ENCODE results near the gene L1TD1. TPM values are rescaled to one million over a fixed set of nuclear protein-coding genes. Genes with fewer than 3 reads are reported as not detected.
"Not testable (repeated sequence)": the region's sequence is repeated elsewhere in the genome, so short reads cannot be mapped to it uniquely, and the experiment has no call there.

The L1TD1 gene
- total RNA-seq, 8 experiments from 2014 or later, result 0.05 to 6.9 (median 2.4) TPM; not detected in 1

DNA sequence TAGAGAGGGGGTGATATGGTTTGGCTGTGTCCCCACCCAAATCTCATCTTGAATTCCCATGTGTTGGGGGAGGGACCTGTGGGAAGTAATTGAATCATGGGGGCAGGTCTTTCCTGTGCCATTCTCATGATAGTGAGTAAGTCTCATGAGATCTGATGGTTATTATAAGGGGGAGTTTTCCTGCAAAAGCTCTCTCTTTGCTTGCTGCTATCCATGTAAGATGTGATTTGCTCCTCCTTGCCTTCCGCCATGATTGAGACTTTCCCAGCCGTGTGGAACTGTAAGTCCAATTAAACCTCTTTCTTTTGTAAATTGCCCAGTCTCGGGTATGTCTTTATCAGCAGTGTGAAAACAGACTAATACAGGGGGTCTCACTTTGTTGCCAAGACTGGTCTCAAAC, 49.7 kb downstream of the L1TD1 start:
- in situ Hi-C loops (cut with MboI; ENCODE audit: low pct_unique_long_range_greater_than_20kb in 2 of 9, low sequenced_read_pairs in 9 of 9, unreplicated experiment in 9 of 9); ATAC-seq (replicated peaks in 6 of 8); H3K4me1 ChIP-seq (replicated peaks in 1 of 2); H3K27ac ChIP-seq; H3K4me3 ChIP-seq: not testable (repeated sequence)
- WGBS, 10 experiments, result 0 to 100% (median 85%) methylated on average over 1 to 3 of the region's 3 CpGs; no CpG with 5 or more reads in 3 of the 10 experiments

DNA sequence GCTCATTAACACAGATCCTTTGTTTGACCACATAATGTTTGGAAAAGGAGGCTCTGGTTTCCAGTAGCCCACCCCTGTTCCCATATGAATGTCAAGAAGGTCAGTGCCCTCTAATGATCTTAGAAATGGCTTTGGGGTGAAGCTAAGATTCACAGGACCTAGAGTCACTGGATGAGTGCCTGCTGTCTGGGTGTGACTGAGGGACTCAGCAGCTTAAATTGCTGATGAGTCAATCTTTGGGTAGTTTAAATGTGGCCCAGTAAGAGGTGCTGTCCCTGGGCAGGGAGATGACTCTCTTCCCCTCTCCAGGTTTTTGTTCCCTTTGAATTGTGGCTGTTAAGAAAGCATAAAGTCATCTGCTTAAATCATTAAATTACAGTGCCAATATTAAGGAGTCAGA, 50.6 kb downstream of the L1TD1 start:
- Histone ChIP-seq H3K27ac (no peak overlapping the region), H3K4me3 (no peak overlapping the region), H3K4me1 (replicated peaks in 1 of 2) (no peaks in the 10 kb centered on the region)
- in situ Hi-C loops (cut with MboI; ENCODE audit: low pct_unique_long_range_greater_than_20kb in 2 of 9, low sequenced_read_pairs in 9 of 9, unreplicated experiment in 9 of 9), result no loop called here
- ATAC-seq (replicated peaks in 6 of 8), result peak in 2 of 8 experiments; percentile 87 to 93

DNA sequence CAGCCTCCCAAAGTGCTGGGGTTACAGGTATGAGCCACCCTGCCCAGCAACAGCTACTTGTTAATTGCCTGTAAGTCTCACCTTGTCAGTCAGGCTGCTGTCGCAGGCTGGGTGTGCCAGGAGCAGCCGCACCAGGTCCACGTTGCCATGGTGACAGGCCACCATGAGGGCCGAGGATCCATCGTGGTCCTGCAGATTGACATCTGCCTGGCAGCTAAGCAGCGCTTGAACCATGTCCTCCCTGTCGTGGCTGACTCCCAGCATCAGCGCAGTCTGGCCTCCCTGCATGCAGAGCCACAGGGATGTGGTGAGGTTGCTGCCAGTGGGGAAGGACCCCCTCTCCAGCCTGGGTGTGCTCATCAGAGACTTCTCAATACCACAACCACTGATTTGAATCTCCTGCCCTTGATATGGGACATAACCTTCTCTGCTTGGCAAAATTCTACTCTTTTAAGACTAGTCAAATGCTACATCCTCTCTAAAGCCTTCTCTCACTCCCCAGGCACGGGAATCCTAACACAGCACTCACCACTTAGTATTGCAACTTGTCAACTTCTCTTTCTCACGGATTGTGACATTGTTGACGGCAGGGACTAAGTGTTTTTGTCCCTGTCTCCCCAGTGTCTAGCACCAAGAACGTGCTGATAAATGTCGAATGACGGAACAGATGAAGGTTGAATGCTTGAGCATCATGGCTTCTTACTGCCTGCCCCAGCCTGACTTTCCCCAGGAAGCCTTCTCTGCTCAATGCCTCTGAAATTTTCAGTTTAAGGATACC, 52.9 kb downstream of the L1TD1 start:
- in situ Hi-C loops (cut with MboI; ENCODE audit: low pct_unique_long_range_greater_than_20kb in 2 of 9, low sequenced_read_pairs in 9 of 9, unreplicated experiment in 9 of 9), result no loop called here
- ATAC-seq (replicated peaks in 6 of 8), result peak in 3 of 8 experiments; percentile 21 to 51 (median 36)
- H3K4me3 ChIP-seq, result no peak overlapping the region
- no peaks in the 10 kb centered on the region for H3K4me1 ChIP-seq (replicated peaks in 1 of 2)
- WGBS, 10 experiments, result 21 to 92% (median 65%) methylated on average over 1 to 13 of the region's 14 CpGs; no CpG with 5 or more reads in 1 of the 10 experiments
- no peak overlapping the region for H3K27ac ChIP-seq

DNA sequence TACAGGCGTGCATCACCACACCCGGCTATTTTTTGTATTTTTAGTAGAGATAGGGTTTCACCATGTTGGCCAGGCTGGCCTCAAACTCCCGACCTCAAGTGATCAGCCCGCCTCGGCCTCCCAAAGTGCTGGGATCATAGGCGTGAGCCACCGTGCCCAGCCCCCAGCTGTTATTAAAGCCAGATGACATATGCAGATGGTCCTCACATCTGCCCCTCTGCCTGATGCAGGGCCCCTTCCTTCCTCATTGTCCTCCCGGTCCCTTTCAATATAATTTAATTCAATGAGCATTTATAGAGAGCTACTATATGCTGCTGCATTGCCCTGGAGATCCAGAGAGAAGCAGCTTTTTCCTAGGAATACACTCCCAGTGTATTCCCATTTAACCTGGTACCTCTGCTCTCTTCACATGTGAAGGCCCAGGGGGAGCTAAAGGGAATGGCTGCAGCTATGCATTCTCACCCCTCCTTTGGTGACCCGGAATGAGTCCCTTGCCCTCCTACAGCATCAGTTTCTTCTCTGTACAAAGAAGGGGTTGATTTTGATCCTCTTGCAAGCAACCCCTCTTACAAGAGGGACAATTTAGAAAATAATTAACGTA, 55.6 kb downstream of the L1TD1 start:
- in situ Hi-C loops (cut with MboI; ENCODE audit: low pct_unique_long_range_greater_than_20kb in 2 of 9, low sequenced_read_pairs in 9 of 9, unreplicated experiment in 9 of 9), result no loop called here
- Histone ChIP-seq H3K4me1 (replicated peaks in 1 of 2) (no peaks in the 10 kb centered on the region), H3K4me3 (no peak overlapping the region), H3K27ac (no peak overlapping the region)
- 31 to 94% (median 73%) methylated on average over 1 to 8 of the region's 10 CpGs; no CpG with 5 or more reads in 5 of the 10 experiments for WGBS, 10 experiments
- ATAC-seq (replicated peaks in 6 of 8), result peak in 2 of 8 experiments; percentile 18 to 36

DNA sequence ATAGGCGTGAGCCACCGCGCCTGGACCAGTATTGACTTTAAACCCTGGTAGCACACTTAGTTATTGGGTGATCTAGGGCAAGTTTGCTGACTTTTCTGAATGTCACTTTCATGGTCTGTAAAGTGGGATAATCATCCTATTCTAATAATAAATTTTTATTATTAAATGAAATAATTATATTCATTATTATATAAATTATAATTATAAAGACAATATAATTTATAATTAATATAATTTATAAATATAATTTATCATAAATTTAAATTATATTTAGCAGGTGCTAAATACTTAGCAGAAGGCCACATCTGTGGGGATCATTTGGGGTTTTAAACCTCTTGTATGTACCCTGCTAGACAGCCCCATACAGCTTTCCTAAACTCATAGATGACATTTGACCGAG, 64.9 kb downstream of the L1TD1 start:
- no peak for ATAC-seq (replicated peaks in 6 of 8)
- WGBS, 10 experiments, result 20 to 100% (median 87%) methylated on average over 1 to 4 of the region's 4 CpGs; no CpG with 5 or more reads in 5 of the 10 experiments
- in situ Hi-C loops (cut with MboI; ENCODE audit: low pct_unique_long_range_greater_than_20kb in 2 of 9, low sequenced_read_pairs in 9 of 9, unreplicated experiment in 9 of 9), result no loop called here

DNA sequence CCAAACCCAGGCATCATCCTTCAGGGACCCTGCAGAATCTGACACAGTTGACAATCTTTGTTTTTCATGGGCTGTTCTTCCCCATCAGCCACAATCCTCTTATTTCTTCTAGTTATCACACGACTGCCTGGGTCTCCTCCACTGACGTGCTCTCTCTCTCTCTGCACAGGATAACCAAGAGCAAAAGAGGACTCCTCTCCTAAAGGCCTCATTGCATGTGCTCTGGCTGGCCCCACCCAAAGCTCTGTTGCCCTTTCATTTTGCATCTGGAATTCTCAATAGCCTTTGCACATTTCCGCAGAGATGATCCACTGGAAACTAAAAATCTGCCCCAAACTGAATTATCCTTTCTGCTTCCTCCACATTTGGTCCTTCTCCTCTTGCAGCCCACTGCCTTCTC, 66.0 kb downstream of the L1TD1 start:
- peak in 3 of 8 experiments; percentile 35 to 90 (median 72) for ATAC-seq (replicated peaks in 6 of 8)
- 33 to 100% (median 90%) methylated on average over 1 to 3 of the region's 3 CpGs; no CpG with 5 or more reads in 3 of the 10 experiments for WGBS, 10 experiments
- Histone ChIP-seq H3K27ac (no peak overlapping the region), H3K4me3 (no peak overlapping the region), H3K4me1 (replicated peaks in 1 of 2) (peaks cover 0 to 7% of the 10 kb centered on the region in 2 donors)
- in situ Hi-C loops (cut with MboI; ENCODE audit: low pct_unique_long_range_greater_than_20kb in 2 of 9, low sequenced_read_pairs in 9 of 9, unreplicated experiment in 9 of 9), result no loop called here

More for the DNA sequence above, 64.9 kb downstream of the L1TD1 start:
- Histone ChIP-seq H3K4me3 (no peak overlapping the region), H3K27ac (no peak overlapping the region), H3K4me1 (replicated peaks in 1 of 2) (peaks cover 0 to 7% of the 10 kb centered on the region in 2 donors)

Other genes starting within 250 kb of the L1TD1 start
- gene KANK4, start 124.6 kb downstream of the L1TD1 start, total RNA-seq, result 1 to 10 TPM in 6 of 8 experiments, under 1 TPM in 2; 0.27 to 6.7 (median 1.2) TPM
- 10 to 100 TPM in 7 of 8 experiments, 1 to 10 TPM in 1; 8.9 to 81.5 (median 29.2) TPM for gene USP1, start 242.2 kb downstream of the L1TD1 start, total RNA-seq